DND-41 (cell line): ENCODE measurements around the gene MAT2B.

Source experiments
- ATAC-seq: fragments of 200-7000 bp; cut with Tn5 transposase; 3 replicates; pipeline ENCODE4 v1.9.1; 2021; ENCODE audit warnings: low read depth; ENCODE audit not compliant: insufficient read depth
- DNase-seq: peaks from one replicate; pipeline ENCODE4 v3.0.0-alpha.2; 2020
- H2AFZ ChIP-seq: 2 replicates; pipeline ENCODE4 v1.6.0; 2012; ENCODE audit warnings: low read depth, low read length
- H3K27ac ChIP-seq: 2 replicates; pipeline ENCODE4 v1.5.1; 2012; ENCODE audit warnings: low read length, inconsistent platforms
- H3K27me3 ChIP-seq: fragments of 200-600 bp; sonication (generic); 2 replicates; pipeline ENCODE4 v1.6.0; 2012; ENCODE audit warnings: low read length, mild to moderate bottlenecking, inconsistent platforms; ENCODE audit not compliant: insufficient read depth, poor library complexity
- H3K36me3 ChIP-seq: 2 replicates; pipeline ENCODE4 v1.5.1; 2012; ENCODE audit warnings: low read length, inconsistent platforms; ENCODE audit not compliant: insufficient read depth
- H3K4me1 ChIP-seq: 2 replicates; pipeline ENCODE4 v1.5.1; 2012; ENCODE audit warnings: mild to moderate bottlenecking, low read length; ENCODE audit not compliant: insufficient read depth
- H3K4me2 ChIP-seq: 2 replicates; pipeline ENCODE4 v1.6.0; 2012; ENCODE audit warnings: mild to moderate bottlenecking, moderate library complexity, low read length, inconsistent platforms; ENCODE audit not compliant: insufficient read depth
- H3K4me3 ChIP-seq, 2 experiments: fragments of 200-600 bp in 1 of 2; shearing (Covaris generic) in 1 of 2; 2 replicates each; pipeline ENCODE4 v1.5.1; 2012 to 2016; ENCODE audit warnings: inconsistent platforms in 2 of 2, low read length in 2 of 2, mild to moderate bottlenecking in 2 of 2, low read depth in 1 of 2, moderate library complexity in 1 of 2
- H3K79me2 ChIP-seq: 2 replicates; pipeline ENCODE4 v1.6.0; 2012; ENCODE audit warnings: low read length, inconsistent platforms; ENCODE audit not compliant: insufficient read depth
- H3K9ac ChIP-seq: 2 replicates; pipeline ENCODE4 v1.6.0; 2012; ENCODE audit warnings: low read depth, mild to moderate bottlenecking, inconsistent platforms, low read length, moderate library complexity
- H3K9me3 ChIP-seq: 2 replicates; pipeline ENCODE4 v1.5.1; 2012; ENCODE audit warnings: low read length, moderate library complexity, mild to moderate bottlenecking, inconsistent platforms; ENCODE audit not compliant: insufficient read depth, severe bottlenecking
- H4K20me1 ChIP-seq: 2 replicates; pipeline ENCODE4 v1.6.0; 2012; ENCODE audit warnings: low read length; ENCODE audit not compliant: insufficient read depth
- EZH2 ChIP-seq: IDR thresholded peaks from 3 replicates; pipeline ENCODE4 v1.6.1; 2012; ENCODE audit warnings: borderline replicate concordance, low read depth, mild to moderate bottlenecking, moderate library complexity, low read length, inconsistent platforms; ENCODE audit not compliant: severe bottlenecking
- TF ChIP-seq, protein P1 (sequence below): IDR thresholded peaks from 2 replicates; pipeline ENCODE4 v1.5.1; 2012; ENCODE audit warnings: borderline replicate concordance, low read length, moderate library complexity, mild to moderate bottlenecking; ENCODE audit not compliant: poor library complexity, severe bottlenecking; ENCODE audit errors: extremely low read depth

Gene MAT2B

DNA sequence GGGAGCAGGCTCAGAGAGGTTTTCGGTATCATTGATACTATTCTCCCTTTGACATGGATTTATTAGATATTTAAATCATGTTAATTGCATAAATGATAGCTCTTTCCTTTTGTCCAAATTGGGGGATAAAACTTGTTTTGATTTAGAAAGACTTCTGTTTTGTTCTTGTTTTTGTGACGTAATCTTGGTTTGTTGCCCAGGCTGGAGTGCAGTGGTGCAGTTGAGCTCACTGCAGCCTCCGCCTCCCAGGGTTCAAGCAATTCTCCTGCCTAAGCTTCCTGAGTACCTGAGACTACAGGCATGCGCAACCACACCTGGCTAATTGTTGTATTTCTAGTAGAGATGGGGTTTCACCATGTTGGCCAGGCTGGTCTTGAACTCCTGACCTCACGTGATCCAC lies 7.1 kb downstream of the MAT2B start:
- TF ChIP-seq, protein P1, sequence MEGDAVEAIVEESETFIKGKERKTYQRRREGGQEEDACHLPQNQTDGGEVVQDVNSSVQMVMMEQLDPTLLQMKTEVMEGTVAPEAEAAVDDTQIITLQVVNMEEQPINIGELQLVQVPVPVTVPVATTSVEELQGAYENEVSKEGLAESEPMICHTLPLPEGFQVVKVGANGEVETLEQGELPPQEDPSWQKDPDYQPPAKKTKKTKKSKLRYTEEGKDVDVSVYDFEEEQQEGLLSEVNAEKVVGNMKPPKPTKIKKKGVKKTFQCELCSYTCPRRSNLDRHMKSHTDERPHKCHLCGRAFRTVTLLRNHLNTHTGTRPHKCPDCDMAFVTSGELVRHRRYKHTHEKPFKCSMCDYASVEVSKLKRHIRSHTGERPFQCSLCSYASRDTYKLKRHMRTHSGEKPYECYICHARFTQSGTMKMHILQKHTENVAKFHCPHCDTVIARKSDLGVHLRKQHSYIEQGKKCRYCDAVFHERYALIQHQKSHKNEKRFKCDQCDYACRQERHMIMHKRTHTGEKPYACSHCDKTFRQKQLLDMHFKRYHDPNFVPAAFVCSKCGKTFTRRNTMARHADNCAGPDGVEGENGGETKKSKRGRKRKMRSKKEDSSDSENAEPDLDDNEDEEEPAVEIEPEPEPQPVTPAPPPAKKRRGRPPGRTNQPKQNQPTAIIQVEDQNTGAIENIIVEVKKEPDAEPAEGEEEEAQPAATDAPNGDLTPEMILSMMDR = no peak
- TF ChIP-seq EZH2 = no peak
- Histone ChIP-seq H3K4me1 (peaks cover 10% of the 10 kb centered on the region; the same call in 1 of the 2 replicates), H3K79me2 (peaks cover 57% of the 10 kb centered on the region), H3K27me3 (no peaks in the 10 kb centered on the region), H2AFZ (no peak overlapping the region), H3K27ac (no peak overlapping the region), H3K4me2 (no peak overlapping the region), H3K9me3 (no peaks in the 10 kb centered on the region), H3K4me3 (no peak overlapping the region), H4K20me1 (peaks cover 8% of the 10 kb centered on the region; the same call in 1 of the 2 replicates), H3K36me3 (peaks cover 50% of the 10 kb centered on the region), H3K9ac (no peak overlapping the region)
- ATAC-seq = no peak
- DNase-seq = no peak

DNA sequence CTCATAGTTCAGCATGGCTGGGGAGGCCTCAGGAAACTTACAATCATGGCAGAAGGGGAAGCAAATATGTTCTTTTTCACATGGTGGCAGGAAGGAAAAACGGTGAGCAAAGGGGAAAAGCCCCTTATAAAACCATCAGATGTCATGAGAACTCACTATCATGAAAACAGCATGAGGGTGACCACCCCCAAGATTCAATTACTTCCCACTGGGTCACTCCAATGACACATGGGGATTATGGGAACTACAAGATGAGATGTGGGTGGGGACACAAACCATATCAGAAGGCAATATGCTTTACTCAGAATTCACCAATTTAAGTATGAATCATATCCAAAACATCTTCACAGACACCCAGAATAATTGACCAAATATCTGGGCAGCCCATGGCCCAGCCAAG lies 19.7 kb downstream of the MAT2B start:
- Histone ChIP-seq H3K79me2 (no peaks in the 10 kb centered on the region), H4K20me1 (no peaks in the 10 kb centered on the region), H3K36me3 (no peaks in the 10 kb centered on the region), H3K4me1 (no peaks in the 10 kb centered on the region), H3K9ac (no peak overlapping the region), H2AFZ (no peak overlapping the region), H3K27me3 (no peaks in the 10 kb centered on the region), H3K27ac (no peak overlapping the region), H3K4me2 (no peak overlapping the region), H3K4me3 (no peak overlapping the region), H3K9me3 (no peaks in the 10 kb centered on the region)
- ATAC-seq = no peak
- TF ChIP-seq EZH2 = no peak
- TF ChIP-seq, protein P1 = no peak
- DNase-seq = no peak

DNA sequence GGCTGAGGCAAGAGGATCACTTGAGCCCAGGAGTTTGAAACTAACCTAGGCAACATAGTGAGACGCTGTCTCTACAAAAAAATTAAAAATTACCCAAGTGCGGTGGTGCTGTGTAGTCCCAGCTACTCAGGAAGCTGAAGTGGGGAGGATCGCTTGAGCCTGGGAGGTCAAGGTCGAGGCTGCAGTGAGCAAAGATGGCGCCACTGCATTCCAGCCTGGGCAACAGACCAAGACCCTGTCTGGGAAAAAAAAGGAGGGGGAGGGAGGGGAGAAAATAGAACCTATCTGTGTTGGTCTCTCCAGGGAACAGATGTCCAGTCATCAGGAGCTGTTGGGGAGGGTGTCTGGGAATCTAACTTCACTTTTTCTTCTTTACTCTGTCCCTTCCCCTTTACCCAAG lies 24.3 kb downstream of the MAT2B start:
- H3K36me3 ChIP-seq = no peaks in the 10 kb centered on the region
- H3K27ac ChIP-seq = no peak overlapping the region
- H2AFZ ChIP-seq = no peak overlapping the region
- H3K9me3 ChIP-seq = no peaks in the 10 kb centered on the region
- TF ChIP-seq, protein P1 = no peak
- no peak for TF ChIP-seq EZH2
- no peak overlapping the region for H3K4me2 ChIP-seq
- H3K9ac ChIP-seq = no peak overlapping the region
- no peaks in the 10 kb centered on the region for H3K4me1 ChIP-seq
- DNase-seq (no peak), ATAC-seq (no peak)
- H3K4me3 ChIP-seq = no peak overlapping the region
- H4K20me1 ChIP-seq = no peaks in the 10 kb centered on the region
- H3K27me3 ChIP-seq = no peaks in the 10 kb centered on the region
- H3K79me2 ChIP-seq = no peaks in the 10 kb centered on the region

DNA sequence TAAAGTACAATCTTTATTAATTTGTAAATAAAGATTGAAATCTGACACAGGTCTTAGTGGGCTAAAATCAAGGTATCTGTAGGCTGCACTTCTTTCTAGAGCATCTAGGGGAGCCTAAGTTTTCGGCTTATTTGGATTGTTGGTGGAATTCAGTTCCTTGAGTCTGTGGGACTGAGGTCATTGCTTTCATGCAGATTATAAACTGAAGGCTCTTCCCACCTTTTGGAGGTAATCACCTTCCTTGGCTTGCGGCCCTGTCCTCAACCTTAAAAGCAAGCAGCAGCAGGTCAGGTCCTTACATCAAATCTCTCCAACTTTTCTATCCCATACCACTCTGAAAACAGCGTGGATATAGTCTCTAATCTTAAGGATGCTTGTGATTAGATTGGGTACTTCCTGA lies 25.9 kb downstream of the MAT2B start:
- Histone ChIP-seq H3K27me3 (no peaks in the 10 kb centered on the region), H4K20me1 (no peaks in the 10 kb centered on the region), H3K27ac (no peak overlapping the region), H3K4me3 (no peak overlapping the region), H3K9me3 (no peaks in the 10 kb centered on the region), H3K36me3 (no peaks in the 10 kb centered on the region), H3K4me2 (no peak overlapping the region), H2AFZ (no peak overlapping the region), H3K9ac (no peak overlapping the region), H3K4me1 (no peaks in the 10 kb centered on the region), H3K79me2 (no peaks in the 10 kb centered on the region)
- TF ChIP-seq, protein P1 = no peak
- TF ChIP-seq EZH2 = no peak
- ATAC-seq (no peak), DNase-seq (no peak)
